Measurements from ENCODE around the gene CRYZ. TPM values are rescaled to one million over a fixed set of nuclear protein-coding genes. Genes with fewer than 3 reads are reported as not detected.

The CRYZ gene
- polyA plus RNA-seq, 1 of the 3 experiments (the other 2 are of a cell fraction), result 57.2 TPM

- Histone ChIP-seq H3K4me3 (ENCODE audit: low read depth in 2 of 2, low read length in 1 of 2) (no peak overlapping the region), H3K4me1 (ENCODE audit: control insufficient read depth in 1 of 2, insufficient read depth in 2 of 2, low read depth in 1 of 2, low read length in 1 of 2) (no peaks in the 10 kb centered on the region; a peak in 1 of 4 replicates), H3K9me3 (no peaks in the 10 kb centered on the region), H3K79me2 (ENCODE audit: insufficient read depth) (no peaks in the 10 kb centered on the region), H3K27ac (ENCODE audit: low read depth in 2 of 2, low read length in 1 of 2) (no peak overlapping the region), H4K20me1 (ENCODE audit: insufficient read depth) (no peaks in the 10 kb centered on the region), H3K27me3 (ENCODE audit: insufficient read depth) (no peaks in the 10 kb centered on the region), H3K9me2 (no peaks in the 10 kb centered on the region), H3K4me2 (no peak overlapping the region), H3K36me3 (replicated peaks in 1 of 2; ENCODE audit: control insufficient read depth in 1 of 2, insufficient read depth in 2 of 2, low read length in 1 of 2) (no peaks in the 10 kb centered on the region), H2AFZ (ENCODE audit: low read depth) (no peak overlapping the region), H3F3A (replicated peaks; ENCODE audit: insufficient read depth) (no peaks in the 10 kb centered on the region), H3K9ac (no peak overlapping the region)
- WGBS (ENCODE audit: low lambda C conversion rate), result 54% methylated on average over 2 of the region's 2 CpGs
- no peak for DNase-seq
- ChIA-PET POLR2A (interaction anchor here (1.0 kb wide), 1 partner anchor 175 kb away, joined by 3 read pairs; no protein-coding TSS in a partner anchor), CTCF (no interaction called here)
- TF ChIP-seq RXRA (IDR thresholded peaks at IDR 0.05; ENCODE audit: borderline replicate concordance, low read depth) (no peak), YY1 (IDR thresholded peaks at IDR 0.05; ENCODE audit: low read depth) (no peak), JUND (IDR thresholded peaks at IDR 0.05) (no peak), CTCF (IDR thresholded peaks at IDR 0.05) (no peak), RAD21 (IDR thresholded peaks at IDR 0.05; ENCODE audit: low read length) (no peak), FOXM1 (IDR thresholded peaks at IDR 0.05; ENCODE audit: low read depth) (no peak), ELF1 (IDR thresholded peaks at IDR 0.05) (no peak), MEF2A (IDR thresholded peaks at IDR 0.05; ENCODE audit: borderline replicate concordance, low read depth) (no peak), SIN3A (IDR thresholded peaks at IDR 0.05; ENCODE audit: borderline replicate concordance, low read depth, low read length) (no peak), REST (IDR thresholded peaks at IDR 0.05; ENCODE audit: low read depth, low read length) (no peak), FOSL2 (IDR thresholded peaks at IDR 0.05; ENCODE audit: borderline replicate concordance, low read depth) (no peak), MXI1 (IDR thresholded peaks at IDR 0.05; ENCODE audit: low read depth, low read length) (no peak)
Measured at GRCh38 chr1:74681851-74682250, 51.0 kb downstream of the CRYZ start.

DNA sequence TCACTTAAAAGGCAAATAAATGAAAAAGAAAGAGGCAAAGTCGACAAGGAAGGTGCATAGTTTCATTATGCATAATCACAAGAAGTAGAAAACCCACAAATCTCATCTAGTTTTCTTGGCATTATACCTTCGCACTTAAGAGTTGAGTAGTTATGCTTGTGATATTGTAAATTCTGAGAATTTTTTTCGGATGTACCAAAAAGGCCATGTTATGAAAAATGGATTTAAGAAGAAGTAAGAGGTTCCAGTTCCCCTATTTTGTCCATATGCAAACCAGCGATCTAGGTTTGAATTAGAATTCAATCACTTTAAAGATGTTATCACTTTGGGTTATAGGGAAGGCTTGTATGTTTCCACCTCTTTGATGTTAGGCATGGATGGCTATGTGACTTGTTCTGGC lies 51.4 kb downstream of the CRYZ start:
- 59% methylated on average over 4 of the region's 4 CpGs for WGBS (ENCODE audit: low lambda C conversion rate)
- Histone ChIP-seq H2AFZ (ENCODE audit: low read depth) (no peak overlapping the region), H3K4me3 (ENCODE audit: low read depth in 2 of 2, low read length in 1 of 2) (no peak overlapping the region), H3K4me2 (no peak overlapping the region), H3K36me3 (replicated peaks in 1 of 2; ENCODE audit: control insufficient read depth in 1 of 2, insufficient read depth in 2 of 2, low read length in 1 of 2) (no peaks in the 10 kb centered on the region), H3K9ac (no peak overlapping the region), H3K9me3 (no peaks in the 10 kb centered on the region), H3K79me2 (ENCODE audit: insufficient read depth) (no peaks in the 10 kb centered on the region), H3F3A (replicated peaks; ENCODE audit: insufficient read depth) (no peaks in the 10 kb centered on the region), H4K20me1 (ENCODE audit: insufficient read depth) (no peaks in the 10 kb centered on the region), H3K9me2 (no peaks in the 10 kb centered on the region), H3K27ac (ENCODE audit: low read depth in 2 of 2, low read length in 1 of 2) (no peak overlapping the region), H3K4me1 (ENCODE audit: control insufficient read depth in 1 of 2, insufficient read depth in 2 of 2, low read depth in 1 of 2, low read length in 1 of 2) (no peaks in the 10 kb centered on the region), H3K27me3 (ENCODE audit: insufficient read depth) (no peaks in the 10 kb centered on the region)
- no peak for TF ChIP-seq GATA2 (CRISPR knock-in tag; IDR thresholded peaks at IDR 0.05)
- TF ChIP-seq POLR2AphosphoS5 (IDR thresholded peaks at IDR 0.05; ENCODE audit: low read depth, low read length), result no peak
- no peak for TF ChIP-seq FOXM1 (IDR thresholded peaks at IDR 0.05; ENCODE audit: low read depth)
- no peak for TF ChIP-seq TAF1 (IDR thresholded peaks at IDR 0.05; ENCODE audit: borderline replicate concordance, low read depth, low read length)
- no peak for TF ChIP-seq USF2 (IDR thresholded peaks at IDR 0.05; ENCODE audit: borderline replicate concordance, low read depth, low read length)
- no peak for TF ChIP-seq FOXJ3 (CRISPR knock-in tag; IDR thresholded peaks at IDR 0.05)
- no peak for TF ChIP-seq RXRA (IDR thresholded peaks at IDR 0.05; ENCODE audit: borderline replicate concordance, low read depth)
- TF ChIP-seq SIN3A (IDR thresholded peaks at IDR 0.05; ENCODE audit: borderline replicate concordance, low read depth, low read length), result no peak
- TF ChIP-seq NFIC (IDR thresholded peaks at IDR 0.05; ENCODE audit: borderline replicate concordance), result no peak
- no peak for TF ChIP-seq EZH2phosphoT487 (IDR thresholded peaks at IDR 0.05; ENCODE audit: borderline replicate concordance, low read depth)
- no peak for TF ChIP-seq EP300 (IDR thresholded peaks at IDR 0.05; ENCODE audit: borderline replicate concordance in 1 of 2, low read depth in 1 of 2, low read length in 1 of 2)
- TF ChIP-seq YY1 (IDR thresholded peaks at IDR 0.05; ENCODE audit: low read depth), result no peak
- CTCF ChIA-PET, result interaction anchor here (2.6 kb wide), 1 partner anchor 8 kb away, joined by 15 read pairs; no protein-coding TSS in a partner anchor
- POLR2A ChIA-PET, result interaction anchor here (1.0 kb wide), 1 partner anchor 175 kb away, joined by 3 read pairs; no protein-coding TSS in a partner anchor
- no peak for DNase-seq
